ENCODE results near the gene FNTB.
"Not testable (repeated sequence)": the region's sequence is repeated elsewhere in the genome, so short reads cannot be mapped to it uniquely, and the experiment has no call there.

FNTB gene

DNA sequence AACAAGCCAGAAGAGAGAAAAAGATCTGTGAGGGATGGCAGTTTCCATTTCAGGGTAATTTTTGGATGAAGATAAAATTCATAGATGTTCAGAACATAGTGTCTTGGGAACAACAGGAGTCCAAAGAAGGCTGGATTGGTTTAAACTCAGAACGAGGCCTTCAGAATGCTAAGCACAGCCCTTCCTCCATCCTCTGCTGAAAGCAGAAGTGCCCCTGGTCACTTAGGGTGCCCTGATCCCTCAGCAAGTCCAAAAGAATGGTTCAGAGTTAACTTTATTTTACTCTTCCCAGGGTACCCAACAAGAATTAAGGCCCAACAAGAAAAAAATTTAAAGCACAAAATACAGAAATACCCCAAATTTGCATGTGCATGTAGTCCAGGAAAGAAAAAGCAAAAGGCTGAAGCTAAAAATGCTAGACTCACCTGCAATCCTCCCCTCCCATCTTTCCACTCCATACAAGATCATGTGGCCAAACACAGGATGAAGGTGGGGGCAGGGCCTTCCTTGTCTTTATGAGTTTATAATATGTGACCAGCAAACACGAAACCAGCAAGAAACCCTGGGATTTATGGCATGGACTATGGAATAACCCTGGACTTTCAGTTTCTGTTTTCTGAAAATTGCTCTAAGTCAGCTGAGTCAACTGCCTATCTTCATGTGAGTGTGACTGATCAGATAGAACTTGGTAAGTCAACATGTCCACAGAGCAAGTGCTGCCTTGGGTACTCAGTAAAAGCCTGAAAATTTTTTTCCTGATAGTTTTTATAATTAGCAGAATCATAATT is 94.5 kb downstream of the FNTB start:
- DNase-seq (ENCODE audit: extremely low read depth, insufficient read length), result no peak
- TF ChIP-seq, protein P1, sequence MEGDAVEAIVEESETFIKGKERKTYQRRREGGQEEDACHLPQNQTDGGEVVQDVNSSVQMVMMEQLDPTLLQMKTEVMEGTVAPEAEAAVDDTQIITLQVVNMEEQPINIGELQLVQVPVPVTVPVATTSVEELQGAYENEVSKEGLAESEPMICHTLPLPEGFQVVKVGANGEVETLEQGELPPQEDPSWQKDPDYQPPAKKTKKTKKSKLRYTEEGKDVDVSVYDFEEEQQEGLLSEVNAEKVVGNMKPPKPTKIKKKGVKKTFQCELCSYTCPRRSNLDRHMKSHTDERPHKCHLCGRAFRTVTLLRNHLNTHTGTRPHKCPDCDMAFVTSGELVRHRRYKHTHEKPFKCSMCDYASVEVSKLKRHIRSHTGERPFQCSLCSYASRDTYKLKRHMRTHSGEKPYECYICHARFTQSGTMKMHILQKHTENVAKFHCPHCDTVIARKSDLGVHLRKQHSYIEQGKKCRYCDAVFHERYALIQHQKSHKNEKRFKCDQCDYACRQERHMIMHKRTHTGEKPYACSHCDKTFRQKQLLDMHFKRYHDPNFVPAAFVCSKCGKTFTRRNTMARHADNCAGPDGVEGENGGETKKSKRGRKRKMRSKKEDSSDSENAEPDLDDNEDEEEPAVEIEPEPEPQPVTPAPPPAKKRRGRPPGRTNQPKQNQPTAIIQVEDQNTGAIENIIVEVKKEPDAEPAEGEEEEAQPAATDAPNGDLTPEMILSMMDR (IDR thresholded peaks at IDR 0.05; ENCODE audit: insufficient read depth, low read length, poor library complexity, severe bottlenecking), result no peak
- Histone ChIP-seq H3K27me3 (replicated peaks; ENCODE audit: control insufficient read depth, insufficient read depth, low read length) (no peaks in the 10 kb centered on the region), H3K36me3 (ENCODE audit: control insufficient read depth, insufficient read depth, low read length) (peaks cover 30% of the 10 kb centered on the region), H3K4me3 (replicated peaks; ENCODE audit: low read depth, low read length) (no peak overlapping the region)

DNA sequence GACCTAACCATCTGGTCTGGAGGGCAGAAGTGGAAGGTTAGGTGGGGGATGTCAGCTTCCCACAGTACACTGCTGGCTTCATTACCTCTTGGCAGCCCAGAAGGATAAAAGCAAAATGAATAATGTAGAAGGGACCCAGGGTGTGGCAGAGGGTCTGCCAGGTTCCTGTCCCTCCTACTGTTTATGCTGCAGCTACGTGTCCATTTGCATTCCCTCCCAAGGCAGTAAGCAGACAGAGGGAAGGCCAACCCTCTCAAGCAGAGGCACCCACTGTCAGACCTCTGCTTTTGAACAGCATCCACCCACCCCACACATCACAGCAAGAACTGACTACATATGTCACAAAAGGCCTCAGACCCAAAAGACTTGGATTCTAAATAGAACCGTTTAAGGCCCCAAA is 96.2 kb downstream of the FNTB start:
- Histone ChIP-seq H3K36me3 (ENCODE audit: control insufficient read depth, insufficient read depth, low read length) (peaks cover 22% of the 10 kb centered on the region), H3K4me3 (replicated peaks; ENCODE audit: low read depth, low read length) (no peak overlapping the region), H3K27me3 (replicated peaks; ENCODE audit: control insufficient read depth, insufficient read depth, low read length) (no peaks in the 10 kb centered on the region)
- TF ChIP-seq, protein P1 (IDR thresholded peaks at IDR 0.05; ENCODE audit: insufficient read depth, low read length, poor library complexity, severe bottlenecking), result no peak
- DNase-seq (ENCODE audit: extremely low read depth, insufficient read length), result no peak

DNA sequence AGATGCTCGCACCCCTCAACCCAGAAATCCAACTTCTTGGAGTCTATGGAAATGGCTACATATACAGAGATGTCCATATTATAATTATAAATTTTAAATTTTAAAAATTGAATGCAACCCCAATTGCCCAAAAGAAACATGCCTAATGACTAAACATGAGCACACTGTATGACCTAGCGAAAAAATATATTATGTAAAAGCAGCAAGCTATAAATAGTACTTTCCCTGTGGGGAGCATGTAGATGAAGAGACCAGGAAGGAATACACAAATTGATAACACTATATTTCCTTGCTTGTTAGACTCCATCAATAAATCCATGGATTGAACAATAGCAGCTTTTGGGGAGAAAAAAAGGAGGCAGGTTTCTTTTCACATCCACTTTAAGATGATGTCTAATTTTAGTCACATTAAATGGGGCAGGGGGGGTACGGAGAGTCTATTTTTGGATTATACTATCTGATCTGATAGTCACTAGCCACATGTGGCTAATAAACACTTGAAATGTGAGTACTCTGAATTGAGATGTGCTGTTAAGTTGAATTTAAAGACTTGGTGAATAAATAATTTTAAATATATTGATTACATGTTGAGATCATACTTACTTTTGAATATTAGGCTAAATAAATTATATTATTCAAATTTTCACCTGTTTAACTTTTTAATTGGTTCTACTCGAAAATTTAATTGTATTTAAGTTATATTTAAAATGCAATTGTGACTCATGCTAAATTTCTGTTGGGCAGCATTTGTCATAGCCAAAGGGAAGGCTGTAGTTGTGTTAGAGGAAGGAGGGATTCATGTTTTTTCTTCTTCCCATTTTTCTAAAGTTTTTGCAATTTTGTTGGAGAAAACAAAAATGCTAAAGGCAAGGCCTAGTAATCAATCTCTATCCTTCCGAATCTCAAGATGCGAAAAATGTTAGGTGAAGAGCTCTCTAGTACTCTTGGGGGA is 98.1 kb downstream of the FNTB start:
- Histone ChIP-seq H3K36me3 (ENCODE audit: control insufficient read depth, insufficient read depth, low read length) (peaks cover 24% of the 10 kb centered on the region), H3K27me3 (replicated peaks; ENCODE audit: control insufficient read depth, insufficient read depth, low read length) (no peaks in the 10 kb centered on the region), H3K4me3 (replicated peaks; ENCODE audit: low read depth, low read length) (no peak overlapping the region)
- TF ChIP-seq, protein P1 (IDR thresholded peaks at IDR 0.05; ENCODE audit: insufficient read depth, low read length, poor library complexity, severe bottlenecking), result no peak
- DNase-seq (ENCODE audit: extremely low read depth, insufficient read length), result no peak

DNA sequence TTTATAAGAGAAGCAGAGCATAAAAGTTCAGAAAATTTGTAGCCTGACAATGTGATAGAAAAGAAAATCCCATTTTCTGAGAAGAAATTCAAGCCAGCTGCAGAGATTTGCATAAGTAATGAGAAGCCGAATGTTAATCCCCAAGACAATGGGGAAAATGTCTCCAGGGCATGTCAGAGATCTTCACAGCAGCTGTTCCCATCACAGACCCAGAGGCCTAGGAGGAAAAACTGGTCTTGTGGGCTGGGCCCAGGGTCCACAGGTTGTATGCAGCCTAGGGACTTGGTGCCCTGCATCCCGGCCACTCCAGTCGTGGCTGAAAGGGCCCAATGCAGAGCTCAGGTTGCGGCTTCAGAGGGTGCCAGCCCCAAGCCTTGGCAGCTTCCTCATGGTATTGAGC is 100.0 kb downstream of the FNTB start:
- not testable (repeated sequence) for H3K4me3 ChIP-seq (replicated peaks; ENCODE audit: low read depth, low read length); DNase-seq (ENCODE audit: extremely low read depth, insufficient read length); H3K27me3 ChIP-seq (replicated peaks; ENCODE audit: control insufficient read depth, insufficient read depth, low read length)
- H3K36me3 ChIP-seq (ENCODE audit: control insufficient read depth, insufficient read depth, low read length), result peaks cover 25% of the 10 kb centered on the region

DNA sequence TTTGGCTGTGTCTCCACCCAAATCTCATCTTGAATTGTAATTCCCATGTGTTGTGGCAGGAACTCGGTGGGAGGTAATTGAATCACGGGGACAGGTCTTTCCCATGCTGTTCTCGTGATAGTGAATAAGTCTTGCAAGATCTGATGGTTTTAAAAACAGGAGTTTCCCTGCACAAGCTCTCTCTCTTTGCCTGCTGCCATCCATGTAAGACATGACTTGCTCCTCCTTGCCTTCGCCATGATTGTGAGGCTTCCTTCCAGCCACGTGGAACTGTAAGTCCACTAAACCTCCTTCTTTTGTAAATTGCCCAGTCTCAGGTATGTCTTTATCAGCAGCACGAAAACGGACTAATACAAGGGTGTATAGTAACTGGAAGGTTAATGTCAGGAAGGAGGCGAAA is 101.1 kb downstream of the FNTB start:
- not testable (repeated sequence) for H3K4me3 ChIP-seq (replicated peaks; ENCODE audit: low read depth, low read length); H3K27me3 ChIP-seq (replicated peaks; ENCODE audit: control insufficient read depth, insufficient read depth, low read length); DNase-seq (ENCODE audit: extremely low read depth, insufficient read length)
- H3K36me3 ChIP-seq (ENCODE audit: control insufficient read depth, insufficient read depth, low read length), result peaks cover 23% of the 10 kb centered on the region

DNA sequence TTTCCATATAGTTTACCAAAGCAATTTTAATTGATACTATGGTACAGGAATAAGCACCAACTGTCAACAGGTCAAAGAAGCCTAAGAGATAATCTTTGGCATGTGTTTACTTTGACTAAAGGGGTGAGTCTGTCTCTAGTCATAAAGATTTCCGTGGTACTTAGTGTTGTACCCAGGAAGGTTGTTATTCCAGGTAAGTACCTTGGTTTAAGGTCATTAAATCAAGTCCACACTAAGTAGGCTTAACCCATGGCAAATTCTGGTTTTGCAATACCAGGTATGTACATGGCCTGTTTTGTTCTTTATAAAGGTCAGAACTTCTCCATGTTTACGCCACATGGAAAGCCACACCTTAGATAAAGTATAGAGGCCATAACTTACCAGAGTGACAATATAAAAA is 105.7 kb downstream of the FNTB start:
- TF ChIP-seq, protein P1 (IDR thresholded peaks at IDR 0.05; ENCODE audit: insufficient read depth, low read length, poor library complexity, severe bottlenecking), result no peak
- peaks cover 15% of the 10 kb centered on the region for H3K36me3 ChIP-seq (ENCODE audit: control insufficient read depth, insufficient read depth, low read length)
- H3K27me3 ChIP-seq (replicated peaks; ENCODE audit: control insufficient read depth, insufficient read depth, low read length), result no peaks in the 10 kb centered on the region
- H3K4me3 ChIP-seq (replicated peaks; ENCODE audit: low read depth, low read length), result no peak overlapping the region
- no peak for DNase-seq (ENCODE audit: extremely low read depth, insufficient read length)
